ENCODE data around the gene KRTAP10-1. TPM values are rescaled to one million over a fixed set of nuclear protein-coding genes. Genes with fewer than 3 reads are reported as not detected.

KRTAP10-1 gene
- total and polyA plus RNA-seq, 2 of the 13 experiments (the other 11 are each of a cell fraction or from before 2014, with no cell fraction given) = not detected

DNA sequence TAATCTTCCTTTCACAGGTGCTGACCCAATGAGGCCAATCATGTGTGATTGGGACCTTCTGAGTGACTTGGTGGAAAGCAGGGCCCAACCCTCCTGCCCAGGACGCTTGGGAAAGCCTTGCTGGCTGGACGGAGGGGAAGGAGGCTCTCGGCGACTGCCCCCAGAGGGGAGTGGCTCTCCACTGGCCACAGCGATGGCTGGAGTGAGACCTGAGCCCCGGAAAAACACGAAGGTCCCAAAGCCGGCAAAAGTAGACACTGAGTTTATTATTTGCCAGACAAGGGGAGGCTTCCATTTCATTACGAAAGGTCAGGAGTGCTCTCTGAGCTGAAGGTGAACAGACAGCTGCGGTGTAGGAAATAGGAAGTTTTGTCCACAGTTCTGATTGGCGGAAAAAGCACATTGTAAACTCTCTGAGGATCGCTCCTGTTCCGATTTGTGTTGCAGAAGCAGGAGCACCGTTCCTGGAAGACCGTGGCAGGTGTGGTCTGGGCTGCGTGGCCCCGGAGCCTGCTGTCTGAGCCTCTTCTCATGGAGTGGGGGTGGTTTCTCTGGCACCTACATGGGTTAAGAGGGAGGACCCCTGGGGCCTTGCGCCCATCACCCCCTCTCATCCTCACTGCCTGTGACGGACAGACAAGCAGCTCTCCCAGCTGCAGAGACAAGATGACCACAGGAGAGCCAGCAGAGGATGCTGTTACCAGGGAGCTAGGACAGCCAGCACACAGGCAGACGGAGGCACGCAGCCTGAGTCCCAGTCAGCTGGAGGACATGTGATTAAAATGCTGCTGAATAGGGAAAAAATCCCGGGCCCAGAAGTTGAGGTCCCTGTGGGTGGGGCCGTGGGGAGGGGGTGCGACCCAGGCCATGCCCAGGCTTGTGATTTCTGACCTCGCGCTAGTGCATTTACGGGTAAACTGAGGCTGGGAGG, 41.5 kb downstream of the KRTAP10-1 start (continued):
- TF ChIP-seq, protein P1, sequence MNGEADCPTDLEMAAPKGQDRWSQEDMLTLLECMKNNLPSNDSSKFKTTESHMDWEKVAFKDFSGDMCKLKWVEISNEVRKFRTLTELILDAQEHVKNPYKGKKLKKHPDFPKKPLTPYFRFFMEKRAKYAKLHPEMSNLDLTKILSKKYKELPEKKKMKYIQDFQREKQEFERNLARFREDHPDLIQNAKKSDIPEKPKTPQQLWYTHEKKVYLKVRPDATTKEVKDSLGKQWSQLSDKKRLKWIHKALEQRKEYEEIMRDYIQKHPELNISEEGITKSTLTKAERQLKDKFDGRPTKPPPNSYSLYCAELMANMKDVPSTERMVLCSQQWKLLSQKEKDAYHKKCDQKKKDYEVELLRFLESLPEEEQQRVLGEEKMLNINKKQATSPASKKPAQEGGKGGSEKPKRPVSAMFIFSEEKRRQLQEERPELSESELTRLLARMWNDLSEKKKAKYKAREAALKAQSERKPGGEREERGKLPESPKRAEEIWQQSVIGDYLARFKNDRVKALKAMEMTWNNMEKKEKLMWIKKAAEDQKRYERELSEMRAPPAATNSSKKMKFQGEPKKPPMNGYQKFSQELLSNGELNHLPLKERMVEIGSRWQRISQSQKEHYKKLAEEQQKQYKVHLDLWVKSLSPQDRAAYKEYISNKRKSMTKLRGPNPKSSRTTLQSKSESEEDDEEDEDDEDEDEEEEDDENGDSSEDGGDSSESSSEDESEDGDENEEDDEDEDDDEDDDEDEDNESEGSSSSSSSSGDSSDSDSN (CRISPR knock-in tag; IDR thresholded peaks at IDR 0.05) = peak; percentile 20; the same call in 1 of the 2 replicates
- TF ChIP-seq ZNF124 (CRISPR knock-in tag; IDR thresholded peaks at IDR 0.05) (peak; percentile 15; the same call in 1 of the 2 replicates), ZNF598 (CRISPR knock-in tag; IDR thresholded peaks at IDR 0.05; ENCODE audit: borderline replicate concordance) (0 out of 2 replicates have a peak, but pooled peaks have one; percentile 16), NFKBIZ (CRISPR knock-in tag; IDR thresholded peaks at IDR 0.05) (no peak), ZNF558 (CRISPR knock-in tag; IDR thresholded peaks at IDR 0.05; ENCODE audit: borderline replicate concordance) (0 out of 2 replicates have a peak, but pooled peaks have one; percentile 42), ZMYM4 (CRISPR knock-in tag; IDR thresholded peaks at IDR 0.05) (peak; percentile 30; the same call in 1 of the 2 replicates)
- TF ChIP-seq, protein P2, sequence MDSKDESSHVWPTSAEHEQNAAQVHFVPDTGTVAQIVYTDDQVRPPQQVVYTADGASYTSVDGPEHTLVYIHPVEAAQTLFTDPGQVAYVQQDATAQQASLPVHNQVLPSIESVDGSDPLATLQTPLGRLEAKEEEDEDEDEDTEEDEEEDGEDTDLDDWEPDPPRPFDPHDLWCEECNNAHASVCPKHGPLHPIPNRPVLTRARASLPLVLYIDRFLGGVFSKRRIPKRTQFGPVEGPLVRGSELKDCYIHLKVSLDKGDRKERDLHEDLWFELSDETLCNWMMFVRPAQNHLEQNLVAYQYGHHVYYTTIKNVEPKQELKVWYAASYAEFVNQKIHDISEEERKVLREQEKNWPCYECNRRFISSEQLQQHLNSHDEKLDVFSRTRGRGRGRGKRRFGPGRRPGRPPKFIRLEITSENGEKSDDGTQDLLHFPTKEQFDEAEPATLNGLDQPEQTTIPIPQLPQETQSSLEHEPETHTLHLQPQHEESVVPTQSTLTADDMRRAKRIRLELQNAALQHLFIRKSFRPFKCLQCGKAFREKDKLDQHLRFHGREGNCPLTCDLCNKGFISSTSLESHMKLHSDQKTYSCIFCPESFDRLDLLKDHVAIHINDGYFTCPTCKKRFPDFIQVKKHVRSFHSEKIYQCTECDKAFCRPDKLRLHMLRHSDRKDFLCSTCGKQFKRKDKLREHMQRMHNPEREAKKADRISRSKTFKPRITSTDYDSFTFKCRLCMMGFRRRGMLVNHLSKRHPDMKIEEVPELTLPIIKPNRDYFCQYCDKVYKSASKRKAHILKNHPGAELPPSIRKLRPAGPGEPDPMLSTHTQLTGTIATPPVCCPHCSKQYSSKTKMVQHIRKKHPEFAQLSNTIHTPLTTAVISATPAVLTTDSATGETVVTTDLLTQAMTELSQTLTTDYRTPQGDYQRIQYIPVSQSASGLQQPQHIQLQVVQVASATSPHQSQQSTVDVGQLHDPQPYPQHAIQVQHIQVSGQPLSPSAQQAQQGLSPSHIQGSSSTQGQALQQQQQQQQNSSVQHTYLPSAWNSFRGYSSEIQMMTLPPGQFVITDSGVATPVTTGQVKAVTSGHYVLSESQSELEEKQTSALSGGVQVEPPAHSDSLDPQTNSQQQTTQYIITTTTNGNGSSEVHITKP (CRISPR knock-in tag; IDR thresholded peaks at IDR 0.05; ENCODE audit: low read depth) = 0 out of 2 replicates have a peak, but pooled peaks have one; percentile 23
- TF ChIP-seq, protein P3, sequence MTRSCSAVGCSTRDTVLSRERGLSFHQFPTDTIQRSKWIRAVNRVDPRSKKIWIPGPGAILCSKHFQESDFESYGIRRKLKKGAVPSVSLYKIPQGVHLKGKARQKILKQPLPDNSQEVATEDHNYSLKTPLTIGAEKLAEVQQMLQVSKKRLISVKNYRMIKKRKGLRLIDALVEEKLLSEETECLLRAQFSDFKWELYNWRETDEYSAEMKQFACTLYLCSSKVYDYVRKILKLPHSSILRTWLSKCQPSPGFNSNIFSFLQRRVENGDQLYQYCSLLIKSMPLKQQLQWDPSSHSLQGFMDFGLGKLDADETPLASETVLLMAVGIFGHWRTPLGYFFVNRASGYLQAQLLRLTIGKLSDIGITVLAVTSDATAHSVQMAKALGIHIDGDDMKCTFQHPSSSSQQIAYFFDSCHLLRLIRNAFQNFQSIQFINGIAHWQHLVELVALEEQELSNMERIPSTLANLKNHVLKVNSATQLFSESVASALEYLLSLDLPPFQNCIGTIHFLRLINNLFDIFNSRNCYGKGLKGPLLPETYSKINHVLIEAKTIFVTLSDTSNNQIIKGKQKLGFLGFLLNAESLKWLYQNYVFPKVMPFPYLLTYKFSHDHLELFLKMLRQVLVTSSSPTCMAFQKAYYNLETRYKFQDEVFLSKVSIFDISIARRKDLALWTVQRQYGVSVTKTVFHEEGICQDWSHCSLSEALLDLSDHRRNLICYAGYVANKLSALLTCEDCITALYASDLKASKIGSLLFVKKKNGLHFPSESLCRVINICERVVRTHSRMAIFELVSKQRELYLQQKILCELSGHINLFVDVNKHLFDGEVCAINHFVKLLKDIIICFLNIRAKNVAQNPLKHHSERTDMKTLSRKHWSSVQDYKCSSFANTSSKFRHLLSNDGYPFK (CRISPR knock-in tag; IDR thresholded peaks at IDR 0.05; ENCODE audit: borderline replicate concordance) = peak; percentile 19; the same call in 1 of the 2 replicates

Data from HepG2 (cell line).